T-helper 22 cell (primary cell): ENCODE data around the gene CMTM3.
"Not testable (repeated sequence)": the region's sequence is repeated elsewhere in the genome, so short reads cannot be mapped to it uniquely, and the experiment has no call there.

Experiments
- DNase-seq: peaks from one replicate; pipeline ENCODE4 v3.0.0-alpha.2; 2020; ENCODE audit warnings: low read depth

The CMTM3 gene, protein sequence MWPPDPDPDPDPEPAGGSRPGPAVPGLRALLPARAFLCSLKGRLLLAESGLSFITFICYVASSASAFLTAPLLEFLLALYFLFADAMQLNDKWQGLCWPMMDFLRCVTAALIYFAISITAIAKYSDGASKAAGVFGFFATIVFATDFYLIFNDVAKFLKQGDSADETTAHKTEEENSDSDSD

DNA sequence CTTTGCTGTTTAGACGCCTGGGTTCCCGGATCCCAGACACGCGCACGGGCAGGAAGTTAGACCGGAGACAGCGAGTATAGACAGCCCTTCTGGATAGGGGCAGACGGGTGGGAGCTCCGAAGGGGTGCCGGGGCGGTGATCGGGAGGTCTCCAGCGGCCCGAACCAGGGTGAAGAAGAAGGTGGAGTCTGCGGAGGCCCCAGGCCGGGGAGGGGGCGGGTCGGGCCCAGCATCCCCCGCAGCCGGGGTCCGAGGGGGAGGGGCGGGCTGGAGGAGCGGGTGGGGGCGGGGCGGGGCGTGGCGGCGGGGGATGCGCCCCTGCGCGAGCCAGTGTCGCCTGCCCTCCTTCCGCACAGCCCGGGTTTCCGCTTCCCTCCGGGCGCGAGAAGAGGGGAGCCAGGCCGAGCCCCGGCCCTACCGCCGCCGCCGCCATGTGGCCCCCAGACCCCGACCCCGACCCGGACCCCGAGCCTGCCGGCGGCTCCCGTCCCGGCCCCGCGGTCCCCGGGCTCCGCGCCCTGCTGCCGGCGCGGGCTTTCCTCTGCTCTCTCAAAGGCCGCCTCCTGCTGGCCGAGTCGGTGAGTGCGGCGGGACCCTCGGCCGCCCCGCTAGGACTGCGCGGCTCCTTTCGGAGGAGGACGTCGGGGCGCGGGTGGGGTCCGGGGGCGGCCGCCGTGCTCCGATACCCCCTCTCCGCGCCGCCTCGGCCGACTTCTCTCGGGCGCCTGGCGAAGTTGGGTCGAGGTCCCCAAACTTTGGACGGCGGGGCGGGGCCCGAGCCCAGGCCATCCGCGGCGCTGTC is at the start of gene CMTM3:
CMTM3 (plus strand) TSS at position 329 of the 801 bp plus-strand sequence; CDS start at position 431, 102 bp downstream.
- DNase-seq = peak; percentile 45

DNA sequence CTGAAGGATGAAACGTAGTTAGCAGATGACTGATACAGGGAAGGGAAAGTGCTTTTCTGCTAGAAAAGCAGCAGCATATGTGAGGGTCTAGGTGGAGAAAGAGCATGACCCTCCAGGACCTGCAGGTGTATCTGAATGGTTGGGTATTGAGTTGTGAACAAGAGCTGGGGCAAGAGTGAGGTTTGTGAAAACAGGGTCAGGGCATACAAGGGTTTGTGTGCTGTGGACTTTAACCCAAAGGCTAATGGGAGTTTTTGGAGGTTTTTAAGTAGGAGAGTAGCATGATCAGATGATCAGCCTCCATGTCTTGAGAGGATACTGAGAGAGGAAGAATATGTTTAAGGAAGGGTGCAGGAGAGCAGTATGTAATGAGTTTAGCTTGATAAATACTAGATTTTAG is 44.4 kb upstream of the CMTM3 start:
- DNase-seq = no peak

DNA sequence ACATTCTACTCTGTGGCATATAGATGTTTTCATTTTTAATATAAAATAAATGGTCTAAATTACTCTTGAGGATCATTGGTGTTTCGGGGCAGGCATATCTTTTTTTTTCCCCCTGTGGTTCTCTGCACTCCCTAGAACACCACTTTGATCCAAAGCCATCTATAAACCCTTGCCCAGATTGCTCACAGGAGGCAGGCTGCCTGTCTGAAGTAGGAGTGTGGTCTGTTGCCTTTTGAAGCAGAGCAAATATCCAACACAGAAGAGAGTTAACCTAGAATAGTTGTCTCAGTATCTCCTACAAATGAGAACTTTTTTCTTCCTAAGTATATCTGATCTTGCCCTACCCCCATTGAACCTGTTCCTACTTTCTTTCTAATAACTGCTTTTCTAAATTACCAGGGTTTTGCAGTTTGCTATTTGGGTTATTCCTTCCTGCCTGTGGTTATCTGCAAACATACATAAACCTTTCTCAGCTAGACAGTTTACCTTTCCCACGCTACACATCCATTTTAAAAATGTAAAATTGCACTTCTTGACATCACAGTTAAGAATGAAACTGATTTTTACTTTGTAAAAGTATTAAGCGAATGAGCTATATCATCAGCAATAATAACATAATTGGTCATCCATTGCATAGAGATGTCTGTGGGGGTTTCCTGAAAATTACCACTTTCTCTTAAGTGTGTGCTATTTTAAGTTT is 43.0 kb upstream of the CMTM3 start:
- no peak for DNase-seq

DNA sequence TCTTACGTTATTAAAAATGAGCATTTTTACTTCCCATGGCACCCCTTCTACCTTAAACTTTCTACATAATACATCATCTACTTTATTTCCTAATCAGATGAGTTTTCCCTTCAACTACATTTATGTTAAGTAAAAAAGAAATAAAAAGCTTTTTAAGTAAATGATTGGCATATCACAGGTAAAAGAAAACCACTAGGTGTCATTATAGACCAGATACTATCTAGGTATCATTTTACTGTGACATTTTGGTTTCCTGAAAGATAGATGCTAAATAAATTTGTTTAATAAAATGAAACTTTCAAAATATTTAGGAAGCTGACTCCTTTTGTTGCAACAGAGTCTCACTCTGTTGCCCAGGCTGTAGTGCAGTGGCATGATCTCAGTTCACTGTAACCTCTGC is 42.1 kb upstream of the CMTM3 start:
- no peak for DNase-seq

DNA sequence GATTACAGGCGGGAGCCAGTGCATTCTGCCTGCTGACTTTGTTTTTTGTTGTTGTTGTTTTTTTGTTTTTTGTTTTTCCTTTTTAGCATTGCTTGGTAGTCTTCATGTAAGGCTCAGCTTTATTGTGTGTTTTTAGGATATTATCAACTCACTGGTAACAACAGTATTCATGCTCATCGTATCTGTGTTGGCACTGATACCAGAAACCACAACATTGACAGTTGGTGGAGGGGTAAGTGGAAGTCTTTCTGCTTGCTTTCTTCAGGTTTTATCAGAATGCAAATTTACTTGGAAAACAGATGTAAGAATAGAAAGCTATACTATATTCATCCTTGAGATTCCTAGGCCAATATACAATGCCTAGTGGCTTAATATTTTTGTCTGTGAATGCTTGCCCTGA is 41.5 kb upstream of the CMTM3 start:
- no peak for DNase-seq

DNA sequence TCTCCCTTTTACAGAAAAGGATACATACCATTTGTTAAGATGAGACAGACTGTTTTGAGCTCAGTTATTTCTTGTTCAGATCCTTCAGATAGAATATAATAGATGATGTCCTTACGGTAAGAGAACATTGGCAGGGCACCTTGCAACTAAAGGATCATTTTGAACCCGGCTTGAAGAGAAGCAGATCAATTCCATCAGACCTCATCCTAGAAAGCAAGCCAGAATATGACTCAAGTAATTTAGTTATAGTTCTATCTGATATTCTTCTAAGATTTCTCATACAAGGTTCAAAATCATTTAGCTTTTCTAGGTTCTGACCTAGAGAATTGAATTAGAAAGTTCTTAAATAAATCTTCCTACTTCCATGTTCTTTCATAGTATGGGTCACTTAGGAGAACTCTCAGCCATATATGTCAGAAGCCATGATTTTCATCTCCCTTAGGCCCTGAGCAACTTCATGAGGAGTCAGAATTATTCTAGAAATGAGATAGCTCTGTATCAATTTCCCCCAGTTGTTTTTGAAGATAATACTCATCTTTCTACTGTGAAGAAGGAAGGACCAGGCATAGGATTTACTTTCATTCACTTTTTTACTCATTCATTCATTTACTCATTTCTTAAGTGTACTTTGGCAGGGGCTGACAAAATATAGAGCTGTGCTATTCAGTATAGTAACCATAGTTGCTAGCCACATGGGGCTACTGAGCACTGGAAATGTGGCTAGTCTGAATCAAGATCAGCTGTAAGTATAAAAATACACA is 40.8 kb upstream of the CMTM3 start:
- DNase-seq = no peak

DNA sequence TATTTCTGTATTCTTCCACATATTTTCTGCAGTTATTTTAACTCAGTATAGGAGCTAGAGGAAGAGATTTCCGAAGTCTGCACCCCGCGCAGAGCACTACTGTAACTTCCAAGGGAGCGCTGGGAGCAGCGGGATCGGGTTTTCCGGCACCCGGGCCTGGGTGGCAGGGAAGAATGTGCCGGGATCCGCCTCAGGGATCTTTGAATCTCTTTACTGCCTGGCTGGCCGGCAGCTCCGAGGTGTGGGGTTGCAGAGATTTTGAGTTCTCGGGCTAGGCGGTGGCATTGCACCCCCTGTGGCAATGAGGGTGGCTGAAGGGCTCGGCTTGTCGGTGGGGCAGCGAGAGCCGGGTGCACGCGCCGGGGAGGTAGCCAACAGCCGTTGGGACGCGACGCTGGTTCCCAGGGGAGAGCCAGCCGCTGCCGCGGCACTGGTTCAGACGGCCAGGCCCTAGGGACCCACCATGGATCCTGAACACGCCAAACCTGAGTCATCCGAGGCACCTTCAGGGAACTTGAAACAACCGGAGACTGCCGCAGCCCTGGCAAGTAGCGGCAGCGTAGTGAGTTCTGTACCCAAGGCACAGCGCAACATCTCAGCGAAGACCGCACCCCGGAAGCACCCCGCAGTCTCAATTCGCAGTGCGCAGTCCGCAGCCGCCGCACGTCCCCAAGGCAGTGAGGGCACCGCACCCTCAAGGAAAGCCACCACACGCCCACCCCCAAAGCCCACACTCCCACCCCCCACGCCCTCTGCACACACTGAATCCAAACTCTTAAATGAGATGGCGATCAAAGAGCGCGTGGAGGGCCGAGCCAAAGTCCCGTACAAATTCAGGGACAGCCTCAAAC is 38.2 kb upstream of the CMTM3 start, which contains the start of gene CMTM1:
CMTM1 (plus strand) TSS at position 389 of the 851 bp plus-strand sequence; CDS start at position 464, 75 bp downstream.
- DNase-seq = no peak

DNA sequence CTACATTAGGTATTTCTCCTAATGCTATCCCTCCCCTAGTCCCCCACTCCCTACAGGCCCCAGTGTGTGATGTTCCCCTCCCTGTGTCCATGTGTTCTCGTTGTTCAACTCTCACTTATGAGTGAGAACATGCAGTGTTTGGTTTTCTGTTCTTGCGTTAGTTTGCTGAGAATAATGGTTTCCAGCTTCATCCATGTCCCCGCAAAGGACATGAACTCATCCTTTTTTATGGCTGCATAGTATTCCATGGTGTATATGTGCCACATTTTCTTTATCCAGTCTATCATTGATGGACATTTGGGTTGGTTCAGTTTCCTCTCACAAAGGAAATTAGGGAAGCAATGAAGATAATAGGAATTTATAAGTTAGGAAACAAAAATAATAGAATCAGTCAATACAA is 37.2 kb upstream of the CMTM3 start:
- DNase-seq = not testable (repeated sequence)

DNA sequence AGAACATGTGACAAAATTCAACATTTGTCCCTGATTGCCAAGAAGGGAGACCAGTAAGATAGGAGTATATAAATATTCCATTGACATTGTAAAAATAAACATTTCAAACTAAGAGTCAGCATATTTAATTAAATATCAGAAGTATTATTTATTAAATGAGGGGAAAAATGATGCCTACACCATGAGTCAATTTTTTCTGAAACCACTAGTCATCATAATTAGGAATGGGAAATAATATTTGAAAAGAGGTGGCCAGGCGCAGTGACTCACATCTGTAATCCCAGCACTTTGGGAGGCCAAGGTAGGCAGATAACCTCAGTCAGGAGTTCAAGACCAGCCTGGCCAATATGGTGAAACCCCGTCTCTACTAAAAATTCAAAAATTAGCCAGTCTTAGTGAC is 36.1 kb upstream of the CMTM3 start:
- no peak for DNase-seq

DNA sequence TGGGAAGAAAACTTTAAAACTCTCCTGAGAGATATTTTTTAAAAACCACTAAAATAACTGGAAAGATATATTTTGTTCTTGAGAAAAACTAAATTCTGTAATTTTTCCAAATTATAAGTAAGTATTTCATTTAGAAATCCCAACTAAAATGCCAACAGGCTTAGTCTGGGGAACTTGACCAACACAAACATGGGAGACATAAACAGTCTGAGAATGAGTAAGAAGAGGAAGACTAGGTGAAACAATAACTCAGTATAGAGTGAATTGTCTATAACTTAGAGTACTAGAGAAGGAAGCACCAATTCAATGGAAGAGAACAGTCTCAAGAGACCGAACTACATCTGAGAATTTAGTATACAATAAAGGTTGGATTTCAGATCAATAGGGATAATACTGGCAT is 35.4 kb upstream of the CMTM3 start:
- DNase-seq = no peak

DNA sequence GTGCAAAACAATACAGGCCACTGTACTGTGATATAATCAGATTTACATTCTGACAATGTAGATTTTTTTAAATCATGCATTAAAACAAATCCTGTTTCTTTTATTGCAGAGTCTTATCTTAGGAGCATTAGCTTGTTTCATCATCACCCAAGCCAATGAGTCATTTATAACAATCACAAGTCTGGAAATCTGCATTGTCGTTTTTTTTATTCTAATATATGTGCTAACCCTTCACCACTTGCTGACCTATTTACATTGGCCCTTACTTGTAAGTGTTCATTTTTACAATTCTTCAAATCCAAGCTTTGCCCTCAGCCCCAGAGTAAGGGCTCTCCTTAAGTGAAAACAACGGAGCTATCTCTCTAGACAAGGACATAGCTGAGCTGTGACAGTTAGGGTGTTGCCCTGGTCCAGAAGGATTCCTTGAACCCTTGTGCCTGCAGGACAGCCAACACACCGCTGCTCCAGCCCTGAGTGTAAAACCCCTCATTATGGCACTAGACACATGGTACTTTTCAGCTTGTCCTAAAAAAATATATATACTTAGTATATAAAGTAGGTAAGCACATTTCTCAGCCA is 34.6 kb upstream of the CMTM3 start:
- no peak for DNase-seq

DNA sequence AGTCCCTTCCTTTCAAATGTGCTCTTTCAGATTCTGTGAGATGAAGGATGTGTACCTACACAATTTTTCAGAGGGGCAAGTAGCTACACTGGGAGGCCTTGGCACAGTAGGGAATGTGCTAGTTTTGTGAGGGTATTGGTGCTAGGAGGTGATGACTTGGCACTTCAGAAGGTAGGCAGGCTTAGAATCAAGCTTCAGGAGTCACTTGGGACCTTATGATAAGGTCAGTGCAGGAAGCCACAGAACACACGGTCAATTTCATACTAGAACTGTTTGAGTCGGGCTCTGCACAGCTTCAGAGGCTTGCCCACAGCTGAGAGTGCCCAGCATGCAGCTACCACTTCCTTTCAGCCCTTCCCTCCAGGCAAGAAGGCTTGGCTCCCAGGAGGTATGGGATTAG is 32.1 kb upstream of the CMTM3 start:
- no peak for DNase-seq

DNA sequence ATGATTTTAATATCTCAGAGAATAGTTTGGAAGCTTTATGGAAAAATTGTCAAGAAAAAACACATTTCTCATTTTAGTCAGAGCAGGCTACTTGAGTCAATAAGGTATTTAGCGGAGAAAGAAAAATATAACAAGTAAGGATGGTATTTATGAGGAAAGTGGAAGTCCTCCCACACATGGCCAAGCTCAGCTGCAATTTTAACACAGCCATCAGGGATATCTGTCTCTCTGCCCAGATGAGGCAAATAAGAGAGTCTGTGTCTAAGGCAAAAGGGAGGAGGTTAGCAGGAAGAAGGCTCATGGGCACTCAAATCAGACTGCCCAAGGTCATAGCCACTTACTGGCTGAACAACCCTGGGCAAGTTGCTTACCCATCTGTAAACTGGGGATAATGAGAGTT is 30.4 kb upstream of the CMTM3 start:
- no peak for DNase-seq

DNA sequence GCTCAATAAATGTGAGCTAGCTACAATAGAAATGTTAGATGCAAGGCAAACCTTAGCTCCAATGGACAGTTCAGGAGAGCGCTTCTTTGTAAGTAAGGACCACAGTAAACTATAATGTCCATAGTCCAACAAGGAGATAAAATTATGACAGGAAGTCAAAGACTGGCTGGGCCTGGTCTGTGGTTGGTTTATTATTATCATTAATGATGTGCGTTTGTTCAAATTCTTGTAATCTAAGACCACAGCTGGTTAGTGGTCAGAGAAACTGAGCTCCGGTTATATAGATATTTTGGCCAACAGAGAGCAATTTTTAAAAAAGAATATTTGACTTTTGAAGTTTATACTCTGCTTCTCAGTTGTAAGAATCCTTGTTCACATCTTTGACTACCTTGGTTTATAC is 30.0 kb upstream of the CMTM3 start:
- DNase-seq = no peak

DNA sequence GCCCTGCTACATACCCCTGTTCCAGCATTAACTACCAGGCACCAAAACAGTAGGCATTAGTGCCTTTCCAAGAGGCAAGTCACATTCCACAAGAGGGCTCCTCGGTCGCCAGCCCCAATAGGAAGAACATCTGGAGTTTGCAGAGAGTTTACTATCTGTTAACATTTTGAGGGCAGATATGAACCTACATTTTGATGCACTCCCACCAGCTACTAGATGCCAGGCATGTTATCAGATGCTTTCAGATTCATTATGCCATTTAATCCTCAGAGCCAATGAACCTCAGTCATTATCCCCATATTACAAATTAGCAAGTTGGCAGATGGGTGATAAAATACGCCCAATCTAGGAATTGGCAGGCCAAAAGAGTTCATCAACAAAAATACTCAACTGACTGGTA is 29.4 kb upstream of the CMTM3 start:
- no peak for DNase-seq

DNA sequence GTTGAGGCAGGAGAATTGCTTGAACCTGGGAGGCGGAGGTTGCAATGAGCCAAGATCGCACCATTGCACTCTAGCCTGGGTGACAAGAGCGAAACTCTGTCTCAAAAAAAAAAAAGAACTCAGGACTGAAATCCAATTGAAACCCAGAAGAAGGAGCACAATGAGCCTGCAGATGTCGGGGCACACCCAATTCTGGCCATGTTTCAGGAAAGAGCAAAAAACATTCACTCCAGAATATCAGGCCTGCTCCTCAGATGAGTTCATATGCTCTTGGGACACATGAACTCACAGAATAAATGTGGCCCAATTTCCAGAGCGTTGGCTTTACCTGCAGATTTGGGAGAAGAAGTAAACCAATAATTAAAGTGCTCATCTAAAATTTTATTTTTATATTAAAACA is 28.2 kb upstream of the CMTM3 start:
- DNase-seq = no peak

DNA sequence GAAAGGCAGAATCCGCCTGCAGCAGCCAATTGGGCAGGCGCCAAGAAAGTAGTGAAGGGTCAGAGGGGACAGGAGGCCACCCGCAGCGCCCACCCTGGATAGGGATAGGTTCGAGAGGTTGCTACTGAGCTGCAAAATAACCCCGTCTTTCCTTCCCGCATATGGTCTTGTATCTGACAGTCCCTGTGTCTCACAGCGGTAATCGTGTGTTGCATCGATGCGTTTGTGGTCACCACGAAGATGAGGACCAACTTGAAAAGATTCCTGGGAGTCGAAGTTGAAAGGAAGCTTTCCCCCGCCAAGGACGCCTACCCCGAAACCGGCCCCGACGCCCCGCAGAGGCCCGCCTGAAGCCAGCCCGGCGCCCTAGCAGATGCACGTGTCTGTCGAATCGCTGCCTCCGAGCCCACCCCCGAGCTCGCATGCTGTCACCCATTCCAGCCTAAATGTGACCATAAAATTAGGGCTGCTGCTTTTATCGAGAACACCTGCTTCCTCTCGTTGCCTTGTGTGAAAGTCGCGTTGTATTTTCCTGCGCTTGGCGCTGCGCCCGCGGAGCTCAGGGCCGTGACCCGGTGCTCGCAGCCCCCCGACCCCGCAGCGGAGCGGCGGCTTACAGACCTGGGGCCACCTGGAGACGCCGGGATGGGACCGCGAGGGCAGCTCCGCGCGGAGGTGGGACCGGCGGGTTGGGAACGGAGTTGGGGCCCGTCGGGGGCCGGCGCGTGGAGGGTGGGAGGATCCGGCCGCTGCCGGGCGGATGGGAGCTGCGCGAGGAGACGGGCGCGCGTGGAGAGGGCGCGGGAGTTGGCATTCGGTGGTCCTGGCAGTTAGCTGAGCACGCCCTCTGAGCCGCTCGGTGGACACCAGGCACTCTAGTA is 25.6 kb upstream of the CMTM3 start, which contains the start of gene CMTM2:
CMTM2 (plus strand) TSS at position 813 of the 881 bp plus-strand sequence. CDS start 145 bp downstream, outside the sequence.
- no peak for DNase-seq

DNA sequence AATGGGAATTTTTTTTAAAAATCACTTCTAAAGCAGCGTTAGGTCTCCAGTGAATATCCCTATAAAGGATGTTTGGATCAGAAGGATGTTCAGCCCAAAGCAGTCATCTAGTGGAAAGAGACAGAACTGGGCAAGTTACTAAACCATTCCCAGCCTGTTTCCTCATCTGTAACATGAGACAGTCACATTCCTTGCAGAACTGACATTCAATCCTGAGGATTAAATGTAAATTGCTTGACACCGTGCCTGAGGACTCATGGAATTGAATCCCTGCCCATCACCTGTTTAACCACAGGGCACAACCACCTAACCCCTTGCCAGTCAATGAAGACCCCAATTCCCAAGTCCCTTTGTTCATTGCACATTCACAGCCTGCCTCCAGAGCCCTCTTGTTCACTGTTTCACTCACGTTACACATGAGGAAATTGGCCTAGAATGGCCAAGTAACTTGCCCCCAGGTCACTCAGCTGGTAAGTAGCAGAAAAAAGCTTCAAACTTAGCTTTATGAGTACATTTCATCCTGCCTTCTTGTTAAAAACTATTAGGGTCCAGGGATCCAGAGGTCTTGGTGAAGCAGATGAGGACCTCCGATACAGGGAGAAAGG is 23.8 kb upstream of the CMTM3 start:
- DNase-seq = no peak

DNA sequence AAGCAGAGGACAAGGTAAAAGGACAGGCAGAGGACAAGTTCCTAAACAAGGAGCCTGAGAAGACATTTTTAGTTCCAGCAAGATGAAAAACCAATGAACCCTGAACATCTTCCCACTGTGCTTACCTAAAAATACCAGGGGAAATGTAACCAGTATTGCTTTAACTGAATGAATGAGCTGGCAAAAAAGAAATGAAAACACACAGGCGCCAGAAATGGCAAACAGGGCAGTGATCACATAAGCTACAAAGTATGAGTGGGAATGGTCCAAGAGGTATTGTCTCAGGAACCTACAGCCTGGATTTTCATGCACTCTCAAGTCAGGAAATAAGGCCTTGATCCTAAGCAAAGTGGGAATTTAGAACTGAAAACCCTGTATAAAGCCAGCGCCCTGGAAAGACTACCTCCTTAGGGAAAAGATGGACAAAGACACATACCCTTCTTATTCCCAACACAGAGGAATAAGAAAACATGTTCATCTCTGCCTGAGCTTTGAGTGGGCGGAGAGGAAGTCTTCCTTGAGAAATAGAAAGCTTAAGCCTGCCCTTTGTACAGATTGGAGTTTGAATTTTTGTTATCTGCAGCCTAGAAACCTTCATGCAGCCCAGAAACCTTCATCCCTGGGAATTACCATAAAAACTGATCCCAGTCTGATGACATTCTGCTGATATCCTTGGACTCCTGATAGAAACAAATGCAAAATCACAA is 23.1 kb upstream of the CMTM3 start:
- no peak for DNase-seq
